ENCODE data around the gene TMEM141.

Gene TMEM141

DNA sequence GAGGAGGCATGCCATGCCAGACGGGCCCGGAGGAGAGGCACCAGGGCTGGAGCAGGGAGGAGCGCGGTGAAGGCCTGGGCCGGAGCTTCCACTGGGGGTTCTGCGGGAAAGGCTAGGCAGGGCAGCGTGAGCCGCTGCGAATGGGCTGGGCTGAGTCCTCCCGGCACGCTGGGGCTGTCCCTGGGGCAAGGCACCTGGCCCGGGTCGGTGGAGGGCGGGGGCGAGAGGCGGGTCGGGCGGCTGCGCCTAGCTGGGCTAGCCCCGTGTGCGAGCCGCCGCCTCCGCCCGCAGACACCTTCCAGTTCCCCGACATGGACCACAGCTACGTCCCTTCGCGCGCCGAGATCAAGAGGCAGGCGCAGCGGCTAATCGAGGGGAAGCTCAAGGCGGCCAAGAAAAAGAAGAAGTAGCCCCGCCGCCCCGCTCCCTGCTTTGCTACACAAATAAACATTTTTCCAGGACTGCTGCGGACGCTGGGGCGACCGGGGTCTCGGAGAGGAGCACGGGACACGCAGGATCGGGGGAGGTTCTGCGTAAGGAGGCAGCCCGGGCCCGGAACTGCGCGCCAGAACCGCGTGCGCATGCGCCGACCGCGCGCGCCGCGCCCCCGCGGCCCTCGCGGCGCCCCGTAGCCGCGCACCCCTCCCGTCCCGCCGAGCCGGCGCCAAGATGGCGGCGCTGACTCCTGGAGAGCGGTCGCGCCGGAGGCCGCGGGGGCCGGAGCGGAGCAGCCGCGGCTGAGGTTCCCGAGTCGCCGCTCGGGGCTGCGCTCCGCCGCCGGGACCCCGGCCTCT, 16.3 kb downstream of the TMEM141 start, which contains the start of gene RABL6:
Gene RABL6, plus strand, starts transcription at position 668 of the 794 bp plus-strand sequence. CDS start 249 bp downstream, outside the sequence.
- in situ Hi-C loops (cut with HindIII; ENCODE audit: low sequenced_read_pairs): loop anchor here (25.0 kb wide), 2 partner anchors 230 to 355 kb away; partner anchors contain the start of genes ABCA2, FUT7, LRRC26 and NPDC1

DNA sequence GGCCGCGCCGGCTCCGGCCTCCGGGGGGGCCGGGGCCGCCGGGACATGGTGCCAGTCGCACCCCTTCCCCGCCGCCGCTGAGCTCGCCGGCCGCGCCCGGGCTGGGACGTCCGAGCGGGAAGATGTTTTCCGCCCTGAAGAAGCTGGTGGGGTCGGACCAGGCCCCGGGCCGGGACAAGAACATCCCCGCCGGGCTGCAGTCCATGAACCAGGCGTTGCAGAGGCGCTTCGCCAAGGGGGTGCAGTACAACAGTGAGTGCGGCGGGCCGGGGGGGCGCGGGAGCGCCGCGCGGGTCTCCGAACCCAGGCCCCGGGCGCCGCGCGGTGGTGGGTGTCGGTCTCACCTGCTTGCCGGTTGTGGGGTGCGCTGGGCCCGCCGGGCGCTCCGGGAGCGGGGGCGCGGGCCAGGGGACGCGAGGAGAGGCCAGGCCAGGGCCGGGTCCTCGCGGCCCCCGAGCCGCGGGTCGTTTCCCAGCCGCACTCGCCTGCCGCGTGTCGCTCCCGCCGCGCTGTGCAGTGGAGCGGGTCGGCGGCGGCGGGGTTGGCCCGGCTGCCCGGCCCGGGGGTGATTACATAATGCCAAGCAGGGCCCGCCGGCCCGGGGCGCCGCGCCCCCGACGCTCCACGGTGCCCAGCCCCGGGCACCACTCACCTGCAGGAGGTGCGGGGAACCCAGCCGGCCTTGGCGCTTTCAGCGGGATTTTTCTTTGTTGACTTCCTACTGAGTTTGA, 17.1 kb downstream of the TMEM141 start:
- in situ Hi-C loops (cut with HindIII; ENCODE audit: low sequenced_read_pairs): loop anchor here (25.0 kb wide), 2 partner anchors 229 to 354 kb away; partner anchors contain the start of genes ABCA2, FUT7, LRRC26 and NPDC1

DNA sequence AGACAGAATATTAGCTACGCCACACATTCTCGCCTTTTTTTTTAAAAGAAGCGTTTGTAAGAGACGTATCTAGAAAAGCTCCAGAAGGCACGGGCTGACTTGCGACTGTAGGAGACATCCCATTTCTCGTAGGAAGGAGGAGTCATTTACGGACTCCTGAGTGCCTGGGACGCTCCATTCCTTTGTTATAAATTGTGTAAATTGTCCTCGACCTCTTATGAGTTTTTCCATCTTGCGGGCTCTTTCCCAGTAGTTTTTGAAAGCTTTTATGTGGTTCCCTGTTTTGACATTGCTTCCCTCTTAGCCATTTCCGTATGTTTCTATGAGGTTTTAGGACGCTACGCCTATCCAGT, 17.6 kb downstream of the TMEM141 start:
- in situ Hi-C loops (cut with HindIII; ENCODE audit: low sequenced_read_pairs): loop anchor here (25.0 kb wide), 2 partner anchors 229 to 354 kb away; partner anchors contain the start of genes ABCA2, FUT7, LRRC26 and NPDC1

DNA sequence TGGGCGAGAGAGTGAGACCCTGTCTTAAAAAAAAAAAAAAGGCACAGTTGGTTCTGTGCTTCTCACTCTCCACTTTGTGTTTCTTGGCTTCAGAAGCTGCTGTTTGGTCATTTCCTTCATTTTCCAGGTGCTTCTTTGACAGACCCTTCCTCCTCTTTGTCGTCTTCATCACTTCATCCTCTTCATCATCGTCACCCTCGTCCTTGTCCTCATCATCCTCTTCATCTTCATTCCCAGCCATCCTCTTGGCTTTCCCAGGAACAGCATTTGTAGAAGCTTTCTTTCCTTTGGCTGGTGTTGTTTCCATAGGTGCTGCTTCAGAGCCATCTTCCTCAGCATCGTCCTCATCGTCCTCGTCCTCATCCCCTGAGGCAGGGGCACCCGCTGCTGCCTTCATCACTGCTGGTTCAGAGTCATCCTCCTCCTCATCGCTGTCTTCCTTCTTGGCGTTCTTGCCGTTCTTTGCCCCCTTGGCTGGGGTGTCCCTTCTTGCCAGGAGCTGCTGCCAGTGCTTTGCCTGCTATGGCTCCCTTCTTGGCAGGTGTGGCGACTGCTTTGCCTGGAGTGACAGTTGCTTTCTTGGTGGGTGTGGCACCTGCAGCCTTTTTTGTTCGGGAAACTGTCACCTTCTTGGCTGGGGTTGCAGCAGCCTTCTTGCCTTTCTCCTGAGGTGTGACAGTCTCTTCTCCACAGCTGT, 23.7 kb downstream of the TMEM141 start:
- in situ Hi-C loops (cut with HindIII; ENCODE audit: low sequenced_read_pairs): loop anchor here (10.0 to 25.0 kb wide), 3 partner anchors 120 to 347 kb away; partner anchors contain the start of genes ABCA2, FUT7, LRRC26 and NPDC1

DNA sequence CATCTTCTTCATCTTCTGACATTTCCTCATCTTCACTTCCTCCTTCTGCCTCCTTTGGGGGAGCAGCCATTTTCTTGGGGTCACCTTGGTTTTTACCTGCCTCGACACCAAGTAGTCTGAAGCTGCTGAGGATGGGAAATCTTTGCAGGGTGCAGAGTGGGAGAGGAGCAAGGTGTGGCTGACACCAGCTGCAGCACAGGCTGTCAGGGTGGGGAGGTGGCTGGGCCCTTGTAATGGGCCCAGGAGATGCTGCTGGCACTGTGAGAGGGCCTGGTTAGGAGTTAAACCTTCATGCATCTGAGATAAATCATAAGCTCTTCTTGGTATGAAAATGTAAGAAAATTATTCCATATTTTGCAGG, 24.3 kb downstream of the TMEM141 start:
- in situ Hi-C loops (cut with HindIII; ENCODE audit: low sequenced_read_pairs): loop anchor here (10.0 to 25.0 kb wide), 3 partner anchors 119 to 347 kb away; partner anchors contain the start of genes ABCA2, FUT7, LRRC26 and NPDC1

DNA sequence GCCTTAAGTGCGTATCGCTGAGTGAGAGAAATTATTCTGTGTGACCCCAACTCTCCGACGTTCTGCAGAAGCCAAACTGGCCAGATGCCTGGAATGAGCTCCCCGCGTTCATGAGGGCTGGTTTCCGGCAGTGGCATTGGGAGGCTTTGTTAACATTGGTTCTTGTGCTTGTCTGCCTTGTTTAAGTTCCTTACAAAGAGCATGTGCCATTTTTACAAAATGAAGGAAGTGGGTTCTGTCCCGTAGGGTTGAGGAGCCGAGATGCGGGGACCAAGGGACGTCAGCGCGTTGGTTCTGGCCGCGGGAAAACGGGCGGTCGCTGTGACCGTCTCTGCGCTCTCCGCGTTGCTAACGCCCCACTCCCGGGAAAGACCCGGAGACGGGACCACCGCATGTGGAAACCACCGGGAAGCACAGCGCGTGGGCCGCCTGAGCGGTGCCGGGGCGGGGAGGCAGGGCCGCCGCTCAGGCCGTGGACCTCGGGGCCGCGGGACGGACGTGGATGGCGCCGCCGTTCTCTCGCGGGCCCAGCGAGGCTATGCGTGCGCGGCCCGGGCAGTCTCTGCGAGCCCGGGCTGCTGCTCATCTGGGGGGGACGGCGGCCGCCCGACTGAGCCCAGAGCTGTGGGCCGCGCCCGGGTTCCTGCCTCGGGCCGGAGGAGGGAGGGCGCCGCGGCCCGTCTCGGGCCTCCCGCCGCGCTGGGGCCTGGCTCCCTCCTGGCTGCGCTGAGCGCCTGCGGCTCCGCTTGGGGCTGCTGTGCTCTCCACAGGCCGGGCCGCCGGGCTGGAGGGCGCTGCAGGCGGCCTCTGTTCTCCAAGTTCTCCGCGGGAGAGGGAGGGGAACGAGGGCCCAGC, 30.1 kb downstream of the TMEM141 start:
- in situ Hi-C loops (cut with HindIII; ENCODE audit: low sequenced_read_pairs): loop anchor here (25.0 kb wide), 2 partner anchors 216 to 341 kb away; partner anchors contain the start of genes ABCA2, FUT7, LRRC26 and NPDC1

DNA sequence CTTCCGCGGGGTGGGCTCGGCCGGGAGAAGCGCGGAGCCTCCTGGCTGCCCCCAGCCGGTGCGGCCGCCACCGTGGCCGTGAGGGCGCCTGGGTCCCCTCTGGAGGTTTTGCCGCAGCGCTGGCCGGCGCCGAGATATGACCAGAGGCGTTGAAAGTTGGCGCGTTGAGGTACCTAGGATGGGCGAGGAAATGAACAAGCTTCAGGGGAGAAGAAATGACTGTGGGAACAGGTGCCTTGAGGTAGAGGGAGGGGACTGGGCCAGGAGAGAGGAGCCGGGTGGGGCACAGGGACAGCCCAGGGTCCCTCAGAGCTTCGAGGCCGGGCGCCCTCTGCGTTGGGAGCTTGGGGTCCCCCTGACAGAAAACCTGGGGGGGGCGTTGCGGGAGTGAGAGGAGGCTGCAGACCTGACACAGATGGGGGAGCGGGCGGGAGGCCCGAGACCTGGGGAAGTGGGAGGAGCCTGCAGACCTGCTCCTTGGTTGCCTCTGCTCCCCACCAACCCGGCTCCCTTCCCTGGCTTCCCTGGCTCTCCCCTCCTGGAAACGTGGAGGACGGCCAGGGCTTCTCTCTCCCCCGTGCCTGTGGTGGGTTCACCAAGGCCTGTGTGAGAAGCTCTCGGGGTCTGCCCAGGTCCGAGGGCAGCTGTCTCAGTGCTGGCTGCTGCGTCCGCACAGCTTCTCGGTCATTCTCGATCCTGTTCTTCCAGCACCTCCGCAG, 30.8 kb downstream of the TMEM141 start:
- in situ Hi-C loops (cut with HindIII; ENCODE audit: low sequenced_read_pairs): loop anchor here (25.0 kb wide), 2 partner anchors 215 to 340 kb away; partner anchors contain the start of genes ABCA2, FUT7, LRRC26 and NPDC1

DNA sequence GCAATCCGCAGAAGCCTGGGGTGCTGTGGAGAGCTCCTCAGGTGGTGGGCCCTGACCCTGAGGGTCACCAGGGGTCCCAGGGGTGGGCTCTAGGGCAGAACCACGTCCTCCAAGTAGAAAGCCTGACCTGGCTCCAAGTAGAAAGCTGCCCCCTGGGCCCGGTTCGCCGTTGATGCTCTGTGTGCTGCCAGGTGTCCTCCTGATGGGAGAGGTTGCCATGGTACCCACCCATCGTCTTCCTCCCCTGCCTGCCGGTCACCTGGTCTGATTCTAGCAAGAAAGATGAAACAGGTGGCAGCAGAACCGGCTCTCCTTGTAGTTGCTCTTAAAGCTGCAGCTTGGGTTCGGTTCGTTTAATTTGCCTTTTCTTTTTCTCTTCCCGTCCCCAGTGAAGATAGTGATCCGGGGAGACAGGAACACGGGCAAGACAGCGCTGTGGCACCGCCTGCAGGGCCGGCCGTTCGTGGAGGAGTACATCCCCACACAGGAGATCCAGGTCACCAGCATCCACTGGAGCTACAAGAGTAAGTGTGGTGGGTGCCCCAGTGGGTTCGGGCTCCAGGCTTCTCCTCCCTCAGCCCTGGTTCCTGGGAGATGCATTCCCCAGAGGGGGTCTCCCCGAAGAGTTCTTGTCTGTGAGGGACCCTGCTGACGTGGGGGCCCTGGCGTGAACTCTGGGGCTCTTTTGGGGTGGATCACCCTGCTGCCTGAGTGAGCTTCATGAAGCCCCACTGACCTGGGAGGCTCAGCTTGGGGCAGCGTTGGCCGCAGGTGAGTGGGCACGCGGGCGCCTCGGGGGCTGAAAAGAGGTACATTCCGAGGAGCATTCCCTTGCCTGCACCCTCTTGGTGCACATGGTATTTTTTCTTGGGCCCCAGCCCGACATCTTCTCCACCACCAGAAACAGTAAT, 32.2 kb downstream of the TMEM141 start:
- in situ Hi-C loops (cut with HindIII; ENCODE audit: low sequenced_read_pairs): loop anchor here (25.0 kb wide), 2 partner anchors 214 to 339 kb away; partner anchors contain the start of genes ABCA2, FUT7, LRRC26 and NPDC1

DNA sequence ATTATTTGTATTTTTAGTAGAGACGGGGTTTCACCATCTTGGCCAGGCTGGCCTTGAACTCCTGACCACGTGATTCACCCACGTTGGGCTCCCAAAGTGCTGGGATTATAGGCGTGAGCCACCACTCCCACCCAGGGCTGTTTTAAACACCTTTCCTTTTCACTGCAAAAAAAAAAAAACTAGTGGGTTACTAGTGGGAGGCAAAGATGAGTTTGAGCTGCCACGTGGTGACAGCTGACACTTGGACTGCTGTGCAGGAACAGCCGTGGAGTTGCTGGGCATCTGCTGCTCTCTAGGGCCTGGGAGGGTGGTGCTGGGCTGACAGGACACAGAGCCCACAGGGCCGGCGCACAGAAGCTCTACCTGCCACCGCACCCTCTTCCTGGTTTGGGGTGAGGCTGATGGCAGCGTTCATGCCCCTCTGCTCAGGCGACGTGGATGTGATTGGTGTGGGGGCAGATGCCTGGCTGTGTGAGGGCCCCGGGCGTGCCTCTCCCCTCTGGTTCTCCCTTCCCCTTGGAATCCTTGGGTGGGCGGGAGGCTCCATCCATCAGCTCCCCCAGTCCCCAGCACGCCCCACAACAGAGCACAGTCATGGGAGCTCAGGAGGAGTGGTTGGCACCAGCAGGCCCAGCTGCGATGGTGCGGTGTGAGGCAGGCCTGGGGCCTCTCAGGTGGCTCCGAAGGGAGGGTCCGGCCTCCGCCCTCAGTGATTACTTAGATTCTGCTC, 33.5 kb downstream of the TMEM141 start:
- in situ Hi-C loops (cut with HindIII; ENCODE audit: low sequenced_read_pairs): loop anchor here (25.0 kb wide), 2 partner anchors 213 to 338 kb away; partner anchors contain the start of genes ABCA2, FUT7, LRRC26 and NPDC1

DNA sequence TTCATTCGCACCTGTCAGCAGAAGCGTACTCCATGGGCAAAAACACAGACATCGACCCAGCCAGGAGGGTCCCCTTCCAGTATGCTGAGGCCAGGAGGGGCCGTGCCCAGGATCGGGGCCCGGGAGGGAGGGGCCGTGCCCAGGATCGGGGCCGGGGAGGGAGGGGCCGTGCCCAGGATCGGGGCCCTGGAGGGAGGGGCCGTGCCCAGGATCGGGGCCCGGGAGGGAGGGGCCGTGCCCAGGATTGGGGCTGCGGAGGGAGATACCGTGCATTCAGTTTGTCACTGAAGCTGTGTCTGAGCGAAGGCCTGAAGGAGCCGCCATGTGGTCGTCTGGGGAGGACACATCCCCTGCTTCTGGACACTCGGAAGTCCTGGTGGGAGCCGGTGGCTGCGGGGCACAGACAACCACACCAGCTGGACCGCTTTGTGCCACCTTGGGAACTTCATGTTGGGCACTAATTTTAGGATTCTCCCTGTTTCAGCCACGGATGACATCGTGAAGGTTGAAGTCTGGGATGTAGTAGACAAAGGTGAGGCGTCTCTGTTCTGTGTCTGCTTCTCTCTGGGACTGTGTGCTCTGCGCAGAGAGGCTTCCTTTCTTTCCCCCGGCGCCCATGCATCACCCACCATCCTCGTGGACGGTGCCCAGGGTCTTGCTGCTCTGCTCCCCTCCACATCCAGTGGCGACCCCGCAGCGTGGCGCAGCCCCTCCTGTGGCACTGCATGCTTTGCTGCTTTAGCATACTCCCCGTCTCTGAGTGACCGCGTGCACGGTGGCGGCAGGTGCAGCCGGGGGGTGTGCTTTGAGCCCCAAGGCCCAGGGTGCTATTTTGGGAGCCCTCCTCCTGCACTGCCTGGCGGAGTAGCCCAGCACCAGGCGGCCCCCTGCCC, 34.4 kb downstream of the TMEM141 start:
- in situ Hi-C loops (cut with HindIII; ENCODE audit: low sequenced_read_pairs): no loop called here

DNA sequence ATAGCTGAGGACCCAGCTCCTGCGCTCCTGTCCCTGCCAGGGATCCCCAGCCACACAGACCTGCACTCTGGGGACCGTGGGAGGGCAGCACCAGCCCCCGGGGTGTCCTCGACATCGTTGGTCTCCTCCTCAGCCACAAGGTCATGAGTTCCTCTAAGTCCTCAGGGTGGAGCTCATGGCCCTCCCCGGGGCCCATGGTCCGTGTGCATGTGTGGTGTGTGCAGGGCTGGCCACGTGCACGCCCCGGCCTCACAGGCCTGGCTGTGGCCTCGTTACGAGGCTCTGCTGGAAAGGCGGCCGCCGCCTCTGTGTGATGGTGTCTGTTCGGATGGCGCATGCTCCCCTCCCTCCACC, 35.0 kb downstream of the TMEM141 start:
- in situ Hi-C loops (cut with HindIII; ENCODE audit: low sequenced_read_pairs): no loop called here

DNA sequence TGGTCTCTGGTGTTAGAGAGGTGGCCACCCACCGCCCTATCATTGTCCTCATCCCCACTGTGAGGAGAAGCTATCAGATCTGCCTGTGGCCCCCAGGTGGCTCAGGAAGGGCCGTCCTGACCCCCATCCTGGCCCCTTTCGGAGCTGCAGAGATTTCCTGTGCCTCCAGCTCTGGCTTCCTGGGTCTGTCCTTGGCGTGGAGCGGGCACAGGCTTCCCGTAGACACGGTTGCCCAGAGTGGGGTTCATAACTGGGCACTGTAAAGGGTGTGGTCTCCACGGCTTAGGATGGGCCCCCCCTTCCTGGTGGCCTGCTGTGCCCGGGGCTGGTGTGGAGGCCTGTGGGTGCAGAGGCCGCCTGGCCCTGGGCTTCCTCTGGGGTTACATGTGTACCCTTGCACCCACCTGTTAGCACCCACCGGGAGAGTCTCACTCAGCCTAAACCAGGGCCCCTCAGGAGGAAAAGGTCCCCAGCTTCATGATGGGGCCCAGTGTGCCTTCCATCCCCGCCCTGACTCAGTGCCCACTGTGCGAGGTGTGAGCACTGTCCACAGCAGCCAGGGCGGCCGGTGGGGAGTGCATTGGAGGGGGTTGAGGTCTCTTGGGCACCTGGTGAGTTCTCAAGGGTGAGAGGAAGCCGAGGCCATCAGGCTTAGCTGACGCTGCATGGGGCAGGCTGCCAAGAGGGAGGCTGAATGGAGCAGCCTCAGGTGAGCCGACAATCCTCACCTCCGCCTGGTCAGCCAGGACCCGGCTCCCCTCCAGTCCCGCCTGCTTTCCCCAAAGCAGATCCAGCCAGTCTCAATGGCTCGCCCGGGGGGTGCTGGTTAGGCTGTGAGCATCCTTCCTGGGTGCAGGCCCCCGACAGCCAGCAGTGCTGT, 35.8 kb downstream of the TMEM141 start:
- in situ Hi-C loops (cut with HindIII; ENCODE audit: low sequenced_read_pairs): no loop called here

DNA sequence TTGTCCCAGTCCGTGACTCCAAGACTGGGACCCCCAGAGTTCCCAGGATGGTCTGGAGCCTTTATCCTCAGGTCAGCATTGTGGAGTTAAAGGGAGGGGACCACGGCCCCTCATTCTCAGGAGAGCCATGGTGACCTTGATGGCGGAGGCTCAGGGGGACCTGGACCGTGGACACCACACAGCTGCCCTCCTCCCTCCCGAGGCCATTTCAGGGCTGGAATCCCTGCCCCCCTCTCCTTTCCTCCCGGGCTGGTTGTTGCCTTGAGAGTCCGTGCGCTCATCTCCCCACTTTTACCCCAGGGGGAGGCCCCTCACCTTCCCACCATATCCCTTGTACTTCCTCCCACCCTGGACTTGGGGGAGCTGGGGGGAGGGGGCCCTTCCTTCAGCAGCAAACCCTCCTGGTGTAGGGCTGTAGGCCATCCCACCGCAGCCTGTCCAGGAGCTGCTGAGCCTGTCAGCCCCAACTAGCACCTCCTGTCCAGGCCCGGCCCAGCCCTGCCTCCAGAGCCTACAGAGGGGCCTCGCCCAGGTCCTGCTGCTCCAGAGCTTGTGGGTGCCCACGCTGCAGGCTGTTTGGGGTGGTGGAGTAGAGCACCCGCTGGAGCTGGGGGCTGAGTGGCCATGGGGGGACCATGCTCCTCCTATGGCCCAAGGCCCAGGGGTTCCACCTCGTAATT, 36.8 kb downstream of the TMEM141 start:
- in situ Hi-C loops (cut with HindIII; ENCODE audit: low sequenced_read_pairs): no loop called here

DNA sequence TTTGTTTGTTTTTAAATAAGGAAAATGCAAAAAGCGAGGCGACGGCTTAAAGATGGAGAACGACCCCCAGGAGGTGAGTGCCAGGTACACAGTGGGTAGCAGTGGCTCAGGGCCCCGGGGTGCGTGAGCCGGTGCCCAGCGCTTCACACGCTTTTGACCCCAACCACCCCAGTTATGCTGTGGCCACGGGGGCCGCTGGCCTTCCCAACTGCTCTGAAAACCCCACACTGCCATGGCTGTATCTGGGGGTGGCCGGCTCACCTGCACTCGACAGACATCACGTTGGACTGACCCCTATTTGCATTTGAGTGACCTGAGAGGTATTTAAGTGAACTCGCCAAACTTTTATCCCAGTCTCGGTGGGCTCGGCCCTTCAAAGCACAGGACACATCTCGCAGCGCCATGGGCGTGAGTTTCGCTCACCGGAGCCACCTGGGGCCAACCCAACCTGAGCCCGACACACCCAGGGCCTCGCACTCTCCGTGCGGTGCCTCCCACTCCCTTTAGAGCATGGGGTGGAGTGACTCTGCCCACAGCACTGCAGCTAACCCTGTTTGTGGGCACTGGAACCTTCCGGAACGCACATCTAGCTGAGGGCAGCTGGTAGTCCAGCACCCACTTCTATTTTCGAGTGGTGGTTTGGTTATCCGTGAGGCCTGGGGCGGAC, 37.5 kb downstream of the TMEM141 start:
- in situ Hi-C loops (cut with HindIII; ENCODE audit: low sequenced_read_pairs): no loop called here

Measured in DLD1 (cell line).